HG03520 (cell line): ENCODE results near the gene FPR2.
"Not testable (repeated sequence)": the region's sequence is repeated elsewhere in the genome, so short reads cannot be mapped to it uniquely, and the experiment has no call there.

Experiments
- ATAC-seq: cut with Tn5 transposase; IDR thresholded peaks from one replicate; pipeline ENCODE4 v1.9.1; 2021; ENCODE audit warnings: mild to moderate bottlenecking, moderate library complexity; ENCODE audit not compliant: unreplicated experiment

FPR2 gene, protein sequence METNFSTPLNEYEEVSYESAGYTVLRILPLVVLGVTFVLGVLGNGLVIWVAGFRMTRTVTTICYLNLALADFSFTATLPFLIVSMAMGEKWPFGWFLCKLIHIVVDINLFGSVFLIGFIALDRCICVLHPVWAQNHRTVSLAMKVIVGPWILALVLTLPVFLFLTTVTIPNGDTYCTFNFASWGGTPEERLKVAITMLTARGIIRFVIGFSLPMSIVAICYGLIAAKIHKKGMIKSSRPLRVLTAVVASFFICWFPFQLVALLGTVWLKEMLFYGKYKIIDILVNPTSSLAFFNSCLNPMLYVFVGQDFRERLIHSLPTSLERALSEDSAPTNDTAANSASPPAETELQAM

GRCh38 chr19:51760697-51761356 is at the start of gene FPR2:
Gene FPR2, plus strand, starts transcription at chr19:51761180. Its CDS starts 7,479 bp downstream, at chr19:51768659.
- ATAC-seq = no peak

GRCh38 chr19:51711702-51712101 is 49.3 kb upstream of the FPR2 start:
- no peak for ATAC-seq

DNA sequence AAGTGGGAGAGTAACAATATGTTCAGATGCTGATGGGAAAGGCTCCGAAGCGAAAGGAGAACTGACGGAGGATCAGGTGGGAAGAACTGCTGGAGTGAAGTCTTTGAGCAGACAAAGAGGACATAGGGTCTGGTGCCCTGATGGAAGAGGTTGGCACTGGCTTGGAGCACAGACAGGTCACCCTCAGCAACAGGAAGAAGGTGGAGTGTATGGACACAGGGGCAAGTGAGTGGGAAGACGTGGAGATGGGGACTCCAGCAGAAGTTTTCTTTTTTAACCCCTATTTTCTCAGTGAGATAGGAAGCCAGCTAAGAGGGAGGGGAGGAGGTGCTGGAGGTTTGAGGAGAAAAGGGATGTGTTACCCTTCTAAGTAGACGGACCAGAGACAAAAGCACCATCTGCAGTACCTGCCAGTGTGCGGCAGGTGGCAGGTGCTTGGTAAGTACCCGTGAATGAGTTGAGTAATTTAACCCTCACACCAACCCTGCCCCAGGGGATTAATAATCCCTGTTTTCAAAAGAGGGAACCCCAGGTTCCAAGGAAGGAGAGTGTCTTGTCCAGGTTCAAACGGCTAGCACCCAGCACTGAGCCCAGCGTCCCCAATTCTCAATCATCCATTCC is 48.4 kb upstream of the FPR2 start:
- no peak for ATAC-seq

GRCh38 chr19:51713319-51714285 is 47.4 kb upstream of the FPR2 start:
- no peak for ATAC-seq

GRCh38 chr19:51714848-51715247 is 46.1 kb upstream of the FPR2 start:
- no peak for ATAC-seq

GRCh38 chr19:51715850-51716249 is 45.1 kb upstream of the FPR2 start:
- ATAC-seq = no peak

GRCh38 chr19:51716925-51717324 is 44.1 kb upstream of the FPR2 start:
- no peak for ATAC-seq

GRCh38 chr19:51719251-51719988 is 41.6 kb upstream of the FPR2 start:
- ATAC-seq = no peak

DNA sequence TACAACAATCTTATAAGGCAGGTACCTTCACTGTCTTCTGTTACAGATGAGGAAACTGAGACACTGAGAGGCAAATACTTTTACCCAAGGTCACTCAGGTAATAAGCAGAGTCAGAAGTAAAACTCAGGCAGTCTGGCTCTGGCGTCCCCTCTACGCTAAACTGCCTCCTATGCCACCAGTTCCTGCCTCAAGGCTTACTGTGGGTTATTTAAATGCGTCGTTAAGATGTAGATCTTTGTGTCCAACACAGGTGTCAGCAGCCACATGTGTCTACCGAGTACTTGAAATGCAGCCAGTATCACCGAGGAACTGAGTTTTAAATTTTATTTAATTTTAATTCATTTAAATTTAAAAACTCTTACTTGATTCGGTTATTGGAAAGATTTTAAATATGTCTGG is 39.1 kb upstream of the FPR2 start:
- ATAC-seq = no peak

- ATAC-seq = no peak
These were observed 38.5 kb upstream of the FPR2 start for GRCh38 chr19:51722492-51722891.

- ATAC-seq = no peak
These were observed 36.4 kb upstream of the FPR2 start for GRCh38 chr19:51724543-51724942.

GRCh38 chr19:51726049-51726448 is 34.9 kb upstream of the FPR2 start:
- ATAC-seq = no peak

GRCh38 chr19:51727349-51727880 is 33.6 kb upstream of the FPR2 start:
- ATAC-seq = no peak

- ATAC-seq = no peak
These were observed 31.2 kb upstream of the FPR2 start for GRCh38 chr19:51729781-51730180.

- ATAC-seq = no peak
These were observed 27.0 kb upstream of the FPR2 start for GRCh38 chr19:51733742-51734522.

- no peak for ATAC-seq
These were observed 25.1 kb upstream of the FPR2 start for GRCh38 chr19:51735759-51736449.

DNA sequence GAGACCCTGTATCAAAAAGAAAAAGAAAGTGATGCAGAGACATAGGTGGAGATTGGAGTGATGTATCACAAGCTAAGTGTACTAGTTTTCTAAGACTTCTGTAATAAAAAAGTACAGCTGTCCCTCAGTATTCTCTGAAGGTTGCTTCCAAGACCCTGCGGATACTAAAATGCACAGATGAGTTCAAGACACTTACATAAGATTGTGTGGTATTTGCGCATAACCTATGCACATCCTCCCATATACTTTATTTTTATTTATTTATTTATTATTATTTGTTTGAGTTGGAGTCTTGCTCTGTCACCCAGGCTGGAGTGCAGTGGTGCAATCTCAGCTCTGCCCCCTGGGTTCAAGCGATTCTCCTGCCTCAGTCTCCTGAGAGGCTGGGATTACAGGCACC is 23.6 kb upstream of the FPR2 start:
- ATAC-seq = no peak

- ATAC-seq = no peak
These were observed 23.1 kb upstream of the FPR2 start for GRCh38 chr19:51737924-51738323.

DNA sequence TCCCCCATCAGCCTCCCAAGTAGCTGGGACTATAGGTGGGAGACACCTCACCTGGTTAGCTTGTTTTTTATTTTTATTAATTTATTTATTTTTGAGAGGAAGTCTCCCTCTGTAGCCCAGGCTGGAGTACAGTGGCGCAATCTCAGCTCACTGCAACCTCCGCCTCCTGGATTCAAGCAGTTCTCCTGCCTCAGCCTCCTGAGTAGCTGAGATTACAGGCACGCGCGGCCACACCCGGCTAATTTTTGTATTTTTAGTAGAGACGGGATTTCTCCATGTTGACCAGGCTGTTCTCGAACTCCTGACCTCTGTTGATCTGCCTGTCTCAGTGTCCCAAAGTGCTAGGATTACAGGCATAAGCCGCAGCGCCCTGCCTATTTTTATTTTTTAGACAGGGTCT is 22.5 kb upstream of the FPR2 start:
- ATAC-seq = not testable (repeated sequence)
